MCF 10A (cell line): Measurements from ENCODE around the gene PALD1. TPM values are rescaled to one million over a fixed set of nuclear protein-coding genes. Genes with fewer than 3 reads are reported as not detected.
"Not testable (repeated sequence)": the region's sequence is repeated elsewhere in the genome, so short reads cannot be mapped to it uniquely, and the experiment has no call there.

Experiments used
- BruUV-seq: library from RNA; stranded (reverse); fragments of 400-500 nt; replicated peaks from 2 replicates; lab custom pipeline; 2021; lab: Mats Ljungman, UMichigan
- CTCF ChIA-PET: fragments of 300-600 bp; sonication (Branson Sonifier 250); formaldehyde crosslinking; extraction: SDS; loops from one replicate; lab custom pipeline; 2021; ENCODE audit warnings: antibody characterized with exemption, inconsistent platforms; lab: Yijun Ruan, JAX
- POLR2A ChIA-PET: fragments of 300-600, 350-650 bp; sonication (Branson Sonifier 250); formaldehyde crosslinking; extraction: SDS; loops from one replicate; lab custom pipeline; 2020; ENCODE audit warnings: antibody characterized with exemption, inconsistent platforms; lab: Yijun Ruan, JAX
- DNase-seq: peaks from one replicate; pipeline ENCODE4 v3.0.0-alpha.2; 2018; ENCODE audit not compliant: unreplicated experiment
- H3K27ac Mint-ChIP-seq: one replicate; pipeline ENCODE4 v1.8.0; 2022; ENCODE audit warnings: mild to moderate bottlenecking, low read depth, mixed read lengths; ENCODE audit not compliant: unreplicated experiment
- H3K27me3 Mint-ChIP-seq: one replicate; pipeline ENCODE4 v1.8.0; 2022; ENCODE audit warnings: mixed read lengths; ENCODE audit not compliant: insufficient read depth, unreplicated experiment
- H3K36me3 Mint-ChIP-seq: one replicate; pipeline ENCODE4 v1.8.0; 2022; ENCODE audit warnings: mild to moderate bottlenecking, moderate library complexity, mixed read lengths; ENCODE audit not compliant: insufficient read depth, unreplicated experiment
- H3K4me1 Mint-ChIP-seq: one replicate; pipeline ENCODE4 v1.8.0; 2022; ENCODE audit warnings: mixed read lengths; ENCODE audit not compliant: insufficient read depth, unreplicated experiment
- H3K4me3 Mint-ChIP-seq: one replicate; pipeline ENCODE4 v1.8.0; 2022; ENCODE audit warnings: mild to moderate bottlenecking, moderate library complexity, mixed read lengths; ENCODE audit not compliant: unreplicated experiment
- H3K9me3 Mint-ChIP-seq: one replicate; pipeline ENCODE4 v1.8.0; 2022; ENCODE audit warnings: mixed read lengths; ENCODE audit not compliant: unreplicated experiment
- CTCF ChIP-seq: fragments of 200-600 bp; IDR thresholded peaks from one replicate; pipeline ENCODE4 v1.8.0; 2022; ENCODE audit warnings: antibody characterized with exemption, mild to moderate bottlenecking; ENCODE audit not compliant: unreplicated experiment
- intact Hi-C: fragments of 100-400 bp; cut with micrococcal nuclease; formaldehyde crosslinking; loops from 2 replicates; pipeline ENCODE4 v1.14.1; 2022
- total RNA-seq: library from RNA; stranded (reverse); gene quantifications from 2 replicates; pipeline ENCODE4 v1.2.3, GENCODE V29; 2022

PALD1 gene
- total RNA-seq, 1 experiment from 2014 or later = 0.12 TPM

GRCh38 chr10:70576803-70577517 lies 98.4 kb downstream of the PALD1 start:
- CTCF ChIA-PET = interaction anchor here (0.6 to 2.5 kb wide), 3 partner anchors 27 to 327 kb away, joined by 3 to 9 read pairs (median 5); no protein-coding TSS in a partner anchor
- peak; percentile 24 for DNase-seq
- H3K27me3 Mint-ChIP-seq = no peaks in the 10 kb centered on the region
- peaks cover 36% of the 10 kb centered on the region for H3K4me1 Mint-ChIP-seq
- H3K27ac Mint-ChIP-seq = no peak overlapping the region
- H3K9me3 Mint-ChIP-seq = no peaks in the 10 kb centered on the region
- no peak for TF ChIP-seq CTCF
- no TSS peak for BruUV-seq
- intact Hi-C loops = no loop called here
- H3K4me3 Mint-ChIP-seq = no peak overlapping the region
- POLR2A ChIA-PET = no interaction called here
- H3K36me3 Mint-ChIP-seq = no peaks in the 10 kb centered on the region

- DNase-seq = peak; percentile 82
- intact Hi-C loops = no loop called here
- Mint-ChIP-seq H3K9me3 (no peaks in the 10 kb centered on the region), H3K36me3 (no peaks in the 10 kb centered on the region), H3K27me3 (no peaks in the 10 kb centered on the region), H3K27ac (peak overlapping the region; percentile 35), H3K4me1 (peaks cover 36% of the 10 kb centered on the region), H3K4me3 (no peak overlapping the region)
- TF ChIP-seq CTCF = no peak
- ChIA-PET CTCF (interaction anchor here (2.5 kb wide), 1 partner anchor 29 kb away, joined by 9 read pairs; no protein-coding TSS in a partner anchor), POLR2A (interaction anchor here (0.6 kb wide), 1 partner anchor 667 kb away, joined by 3 read pairs; no protein-coding TSS in a partner anchor)
- BruUV-seq = no TSS peak
Observed at GRCh38 chr10:70578371-70578947, 99.9 kb downstream of the PALD1 start.

GRCh38 chr10:70579234-70580002 lies 100.9 kb downstream of the PALD1 start:
- Mint-ChIP-seq H3K27ac (no peak overlapping the region), H3K36me3 (no peaks in the 10 kb centered on the region), H3K4me3 (no peak overlapping the region), H3K4me1 (peaks cover 36% of the 10 kb centered on the region), H3K9me3 (no peaks in the 10 kb centered on the region), H3K27me3 (no peaks in the 10 kb centered on the region)
- BruUV-seq = no TSS peak
- ChIA-PET CTCF (interaction anchor here (0.8 kb wide), 1 partner anchor 30 kb away, joined by 3 read pairs; no protein-coding TSS in a partner anchor), POLR2A (interaction anchor here (0.6 kb wide), 1 partner anchor 14 kb away, joined by 3 read pairs; no protein-coding TSS in a partner anchor)
- intact Hi-C loops = no loop called here
- no peak for TF ChIP-seq CTCF
- no peak for DNase-seq

- DNase-seq, BruUV-seq, H3K4me3 Mint-ChIP-seq, intact Hi-C loops, H3K27me3 Mint-ChIP-seq, H3K36me3 Mint-ChIP-seq, POLR2A ChIA-PET, H3K27ac Mint-ChIP-seq, H3K9me3 Mint-ChIP-seq: not testable (repeated sequence)
- H3K4me1 Mint-ChIP-seq = peaks cover 29% of the 10 kb centered on the region
- CTCF ChIA-PET = interaction anchor here (0.6 kb wide), 1 partner anchor 178 kb away, joined by 3 read pairs; no protein-coding TSS in a partner anchor
Observed at GRCh38 chr10:70581176-70581575, 102.6 kb downstream of the PALD1 start.
